ENCODE data around the gene BAD. TPM values are rescaled to one million over a fixed set of nuclear protein-coding genes. Genes with fewer than 3 reads are reported as not detected.

BAD gene
- total and polyA plus RNA-seq, 2 donors (not counting 1 experiment from before 2014, with no cell fraction given), result 24.0 to 39.1 TPM

DNA sequence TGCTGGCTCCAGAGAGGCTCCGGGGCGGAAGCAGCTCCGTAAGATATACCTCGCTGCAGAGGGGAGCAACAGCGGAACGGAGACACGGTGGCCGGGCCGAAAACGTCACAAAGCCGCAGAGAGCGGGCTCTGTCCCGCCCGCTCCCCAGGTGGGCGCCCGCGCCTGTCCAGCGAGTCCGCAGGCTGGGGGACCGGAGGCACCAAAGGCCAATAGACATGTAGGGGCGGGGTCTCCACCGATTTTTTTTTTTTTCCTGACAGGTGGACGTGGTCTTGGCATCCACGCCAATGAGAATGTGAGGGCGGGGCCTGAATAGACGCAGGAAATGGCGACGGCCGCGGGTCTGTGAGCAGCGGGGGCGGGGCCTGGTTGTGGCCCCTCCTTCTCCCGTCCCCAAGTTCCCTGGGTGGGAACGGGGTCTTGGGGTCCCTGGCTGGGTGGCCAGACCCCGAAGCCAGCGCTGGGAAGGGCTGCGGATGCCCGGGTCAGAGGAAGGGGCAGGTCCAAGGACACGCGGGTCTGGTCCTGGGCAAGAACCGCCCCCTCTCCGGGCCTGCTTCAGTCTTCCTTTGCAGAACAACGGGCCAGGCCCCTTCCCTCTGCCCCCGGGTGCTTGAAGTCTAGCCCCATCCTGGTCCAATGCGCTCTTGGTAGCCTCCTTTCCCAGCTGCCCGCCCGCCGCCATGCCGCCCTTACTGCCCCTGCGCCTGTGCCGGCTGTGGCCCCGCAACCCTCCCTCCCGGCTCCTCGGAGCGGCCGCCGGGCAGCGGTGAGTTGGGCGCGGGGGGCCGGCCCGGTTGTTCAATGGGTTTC, 54.1 kb downstream of the BAD start, which contains the start of gene DNAJC4:
DNAJC4 (plus strand) TSS at position 378 of the 814 bp plus-strand sequence; CDS start at position 685, 307 bp downstream.
- Mint-ChIP-seq H3K4me1 (peaks cover 57% of the 10 kb centered on the region), H3K27ac (peak within 1 kb of the TSS; percentile 97), H3K27me3 (no peaks in the 10 kb centered on the region), H3K9me3 (ENCODE audit: insufficient read depth) (no peaks in the 10 kb centered on the region), H3K4me3 (peak within 1 kb of the TSS; percentile 95)
- Histone ChIP-seq H3K9me3 (ENCODE audit: control extremely low read depth in 1 of 3, control insufficient read depth in 2 of 3, insufficient read depth in 1 of 3, low read length in 2 of 3) (no peaks in the 10 kb centered on the region), H3K36me3 (replicated peaks in 1 of 2; ENCODE audit: control extremely low read depth in 1 of 2, control insufficient read depth in 1 of 2, extremely low read depth in 1 of 2, insufficient read depth in 2 of 2, low read length in 1 of 2) (no peaks in the 10 kb centered on the region), H3K79me2 (ENCODE audit: control insufficient read depth, insufficient read depth, low read length) (peaks cover 26% of the 10 kb centered on the region), H3K9ac (ENCODE audit: low read length) (peak within 1 kb of the TSS; percentile 74), H3K4me1 (ENCODE audit: control insufficient read depth in 2 of 2, insufficient read depth in 2 of 2, low read length in 2 of 2) (peaks cover 41 to 66% of the 10 kb centered on the region in 2 donors), H3K27me3 (replicated peaks in 1 of 4; ENCODE audit: control extremely low read depth in 1 of 4, control insufficient read depth in 3 of 4, insufficient read depth in 4 of 4, low read length in 3 of 4) (no peaks in the 10 kb centered on the region), H3K4me2 (replicated peaks; ENCODE audit: low read depth, low read length, poor library complexity, severe bottlenecking) (peak within 1 kb of the TSS; percentile 99), H3K4me3 (ENCODE audit: control extremely low read depth in 1 of 5, extremely low read depth in 1 of 5, insufficient read depth in 1 of 5, low read depth in 2 of 5, low read length in 4 of 5) (peak within 1 kb of the TSS; percentile 67 to 98 (median 78)), H3K27ac (ENCODE audit: low read length in 2 of 2) (peak within 1 kb of the TSS; percentile 84), H4K20me1 (ENCODE audit: control insufficient read depth, insufficient read depth, low read length, poor library complexity, severe bottlenecking) (peaks cover 17% of the 10 kb centered on the region), H2AFZ (ENCODE audit: insufficient read depth, low read depth, low read length, poor library complexity, severe bottlenecking) (peak within 1 kb of the TSS; percentile 85)
- ATAC-seq (ENCODE audit: low read depth) (peak; percentile 59), DNase-seq (peak; percentile 94)
- intact Hi-C loops (cut with micrococcal nuclease), result loop anchor here (1.0 to 2.0 kb wide), 6 partner anchors 11 to 75 kb away; partner anchors contain the start of genes BAD, ESRRA, FKBP2 and GPR137
- TF ChIP-seq EZH2 (IDR thresholded peaks at IDR 0.05; ENCODE audit: borderline replicate concordance, insufficient read depth, low read depth, low read length, poor library complexity, severe bottlenecking), result no peak
- TF ChIP-seq, protein P1, sequence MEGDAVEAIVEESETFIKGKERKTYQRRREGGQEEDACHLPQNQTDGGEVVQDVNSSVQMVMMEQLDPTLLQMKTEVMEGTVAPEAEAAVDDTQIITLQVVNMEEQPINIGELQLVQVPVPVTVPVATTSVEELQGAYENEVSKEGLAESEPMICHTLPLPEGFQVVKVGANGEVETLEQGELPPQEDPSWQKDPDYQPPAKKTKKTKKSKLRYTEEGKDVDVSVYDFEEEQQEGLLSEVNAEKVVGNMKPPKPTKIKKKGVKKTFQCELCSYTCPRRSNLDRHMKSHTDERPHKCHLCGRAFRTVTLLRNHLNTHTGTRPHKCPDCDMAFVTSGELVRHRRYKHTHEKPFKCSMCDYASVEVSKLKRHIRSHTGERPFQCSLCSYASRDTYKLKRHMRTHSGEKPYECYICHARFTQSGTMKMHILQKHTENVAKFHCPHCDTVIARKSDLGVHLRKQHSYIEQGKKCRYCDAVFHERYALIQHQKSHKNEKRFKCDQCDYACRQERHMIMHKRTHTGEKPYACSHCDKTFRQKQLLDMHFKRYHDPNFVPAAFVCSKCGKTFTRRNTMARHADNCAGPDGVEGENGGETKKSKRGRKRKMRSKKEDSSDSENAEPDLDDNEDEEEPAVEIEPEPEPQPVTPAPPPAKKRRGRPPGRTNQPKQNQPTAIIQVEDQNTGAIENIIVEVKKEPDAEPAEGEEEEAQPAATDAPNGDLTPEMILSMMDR (IDR thresholded peaks at IDR 0.05), result no peak
- POLR2A ChIA-PET, result interaction anchor here (0.6 to 2.4 kb wide), 11 partner anchors 11 to 1031 kb away, joined by 3 to 13 read pairs (median 4); partner anchors contain the start of genes FERMT3, FKBP2 and PRDX5
- CTCF ChIA-PET, result interaction anchor here (1.0 to 1.6 kb wide), 4 partner anchors 15 to 26 kb away, joined by 3 to 6 read pairs (median 4); partner anchors contain the start of gene PLCB3
- under 1% methylated on average over 59 of the region's 62 CpGs for WGBS (ENCODE audit: insufficient coverage)

Measured in B cell (primary cell).